Activated CD8-positive, alpha-beta T cell treated with anti-CD3 and anti-CD28 coated beads for 36 hours (primary cell): ENCODE results near the gene MEI4. TPM values are rescaled to one million over a fixed set of nuclear protein-coding genes. Genes with fewer than 3 reads are reported as not detected.

Experiments
- ATAC-seq: fragments of 200-7000 bp; cut with Tn5 transposase; one replicate; pipeline ENCODE4 v1.10.0; 2021; ENCODE audit warnings: mild to moderate bottlenecking, moderate library complexity
- CTCF ChIA-PET: fragments of 350-600 bp; sonication (Branson Sonifier 250); formaldehyde crosslinking; loops from one replicate; lab custom pipeline; 2021; ENCODE audit warnings: antibody characterized with exemption; lab: Charles Lee
- POLR2A ChIA-PET: fragments of 350-600 bp; sonication (Branson Sonifier 250); formaldehyde crosslinking; loops from one replicate; lab custom pipeline; 2021; ENCODE audit warnings: antibody characterized with exemption; lab: Charles Lee
- DNase-seq: peaks from one replicate; pipeline ENCODE4 v3.0.0-alpha.2; 2020
- H3K27ac Mint-ChIP-seq: one replicate; pipeline ENCODE4 v1.8.0; 2021; ENCODE audit warnings: mild to moderate bottlenecking, mixed read lengths
- H3K27me3 Mint-ChIP-seq: one replicate; pipeline ENCODE4 v1.8.0; 2021; ENCODE audit warnings: mixed read lengths
- H3K36me3 Mint-ChIP-seq: one replicate; pipeline ENCODE4 v1.8.0; 2021; ENCODE audit warnings: low read depth, mixed read lengths
- H3K4me1 Mint-ChIP-seq: one replicate; pipeline ENCODE4 v1.8.0; 2021; ENCODE audit warnings: low read depth, mixed read lengths
- H3K4me3 Mint-ChIP-seq: one replicate; pipeline ENCODE4 v1.8.0; 2021; ENCODE audit warnings: mild to moderate bottlenecking, moderate library complexity, mixed read lengths
- H3K9me3 Mint-ChIP-seq: one replicate; pipeline ENCODE4 v1.8.0; 2021; ENCODE audit warnings: mixed read lengths
- intact Hi-C: fragments of 100-400 bp; cut with micrococcal nuclease; formaldehyde crosslinking; loops from one replicate; pipeline ENCODE4 v1.10.0; 2022
- total RNA-seq, 2 experiments: library from RNA; stranded (reverse); gene quantifications; one replicate each; pipeline ENCODE4 v1.2.3, GENCODE V29; 2021
- TF ChIP-seq, protein P1 (sequence below): fragments of 200-600 bp; IDR thresholded peaks from one replicate; pipeline ENCODE4 v1.8.0; 2022; ENCODE audit warnings: antibody characterized with exemption, mild to moderate bottlenecking

MEI4 gene
- total RNA-seq, 2 experiments from 2014 or later = not detected

DNA sequence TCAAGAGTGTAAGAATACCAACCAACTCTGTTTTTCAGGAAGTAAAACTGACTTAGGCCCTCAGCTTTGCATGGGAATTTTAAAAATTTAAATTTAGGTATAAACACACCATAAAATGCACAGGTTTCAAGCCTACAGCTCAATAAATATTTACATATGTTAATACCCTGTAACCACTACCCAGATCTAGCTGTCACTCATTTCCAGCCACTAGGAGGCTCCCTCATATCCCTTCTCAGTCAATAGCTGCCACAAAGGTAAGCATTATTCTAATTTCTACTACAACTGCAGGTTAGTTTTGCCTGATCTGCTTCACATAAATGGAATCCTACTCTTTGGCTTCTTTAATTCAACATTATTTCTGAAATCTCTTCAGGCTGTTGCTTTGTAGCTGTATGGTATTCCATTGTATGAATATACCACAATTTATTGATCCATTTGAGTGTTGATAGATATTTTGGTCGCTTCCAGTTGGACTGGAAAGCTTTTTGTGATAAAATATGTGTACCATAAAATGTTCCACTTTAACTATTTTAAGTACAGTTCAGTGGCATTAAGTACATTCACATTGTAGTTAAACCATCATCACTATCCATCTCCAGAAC, 32.5 kb upstream of the MEI4 start:
- Mint-ChIP-seq H3K27ac (no peak overlapping the region), H3K27me3 (no peaks in the 10 kb centered on the region), H3K4me3 (no peak overlapping the region), H3K4me1 (no peaks in the 10 kb centered on the region), H3K9me3 (peaks cover 6% of the 10 kb centered on the region), H3K36me3 (no peaks in the 10 kb centered on the region)
- ChIA-PET POLR2A (no interaction called here), CTCF (interaction anchor here (1.1 to 2.0 kb wide), 2 partner anchors 15 to 35 kb away, joined by 3 to 5 read pairs; no protein-coding TSS in a partner anchor)
- TF ChIP-seq, protein P1, sequence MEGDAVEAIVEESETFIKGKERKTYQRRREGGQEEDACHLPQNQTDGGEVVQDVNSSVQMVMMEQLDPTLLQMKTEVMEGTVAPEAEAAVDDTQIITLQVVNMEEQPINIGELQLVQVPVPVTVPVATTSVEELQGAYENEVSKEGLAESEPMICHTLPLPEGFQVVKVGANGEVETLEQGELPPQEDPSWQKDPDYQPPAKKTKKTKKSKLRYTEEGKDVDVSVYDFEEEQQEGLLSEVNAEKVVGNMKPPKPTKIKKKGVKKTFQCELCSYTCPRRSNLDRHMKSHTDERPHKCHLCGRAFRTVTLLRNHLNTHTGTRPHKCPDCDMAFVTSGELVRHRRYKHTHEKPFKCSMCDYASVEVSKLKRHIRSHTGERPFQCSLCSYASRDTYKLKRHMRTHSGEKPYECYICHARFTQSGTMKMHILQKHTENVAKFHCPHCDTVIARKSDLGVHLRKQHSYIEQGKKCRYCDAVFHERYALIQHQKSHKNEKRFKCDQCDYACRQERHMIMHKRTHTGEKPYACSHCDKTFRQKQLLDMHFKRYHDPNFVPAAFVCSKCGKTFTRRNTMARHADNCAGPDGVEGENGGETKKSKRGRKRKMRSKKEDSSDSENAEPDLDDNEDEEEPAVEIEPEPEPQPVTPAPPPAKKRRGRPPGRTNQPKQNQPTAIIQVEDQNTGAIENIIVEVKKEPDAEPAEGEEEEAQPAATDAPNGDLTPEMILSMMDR = peak; percentile 26
- ATAC-seq (no peak), DNase-seq (peak; percentile 4)
- intact Hi-C loops = no loop called here

DNA sequence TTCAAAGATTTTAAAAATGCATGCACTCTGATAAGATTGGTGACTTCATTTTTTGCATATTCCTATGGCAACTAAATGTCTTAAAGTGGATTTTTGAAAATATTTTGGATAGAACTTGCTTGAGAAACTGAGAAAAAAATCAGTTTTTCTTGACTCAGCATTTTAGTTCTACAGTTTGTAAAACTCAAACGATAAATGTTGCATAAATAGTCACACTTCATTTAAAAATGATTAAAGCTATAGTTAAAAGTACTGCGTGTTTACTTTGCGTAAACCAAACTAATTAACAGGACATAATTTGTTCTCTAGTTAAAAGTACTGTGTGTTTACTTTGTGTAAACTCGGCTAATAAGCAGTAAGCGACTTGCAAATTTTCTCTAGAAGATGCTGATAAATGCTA, 28.3 kb upstream of the MEI4 start:
- Mint-ChIP-seq H3K4me1 (no peaks in the 10 kb centered on the region), H3K27me3 (no peaks in the 10 kb centered on the region), H3K36me3 (no peaks in the 10 kb centered on the region), H3K27ac (no peak overlapping the region), H3K4me3 (no peak overlapping the region), H3K9me3 (peaks cover 3% of the 10 kb centered on the region)
- intact Hi-C loops = no loop called here
- DNase-seq (no peak), ATAC-seq (no peak)
- POLR2A ChIA-PET = no interaction called here
- TF ChIP-seq, protein P1 = no peak
- CTCF ChIA-PET = no interaction called here

DNA sequence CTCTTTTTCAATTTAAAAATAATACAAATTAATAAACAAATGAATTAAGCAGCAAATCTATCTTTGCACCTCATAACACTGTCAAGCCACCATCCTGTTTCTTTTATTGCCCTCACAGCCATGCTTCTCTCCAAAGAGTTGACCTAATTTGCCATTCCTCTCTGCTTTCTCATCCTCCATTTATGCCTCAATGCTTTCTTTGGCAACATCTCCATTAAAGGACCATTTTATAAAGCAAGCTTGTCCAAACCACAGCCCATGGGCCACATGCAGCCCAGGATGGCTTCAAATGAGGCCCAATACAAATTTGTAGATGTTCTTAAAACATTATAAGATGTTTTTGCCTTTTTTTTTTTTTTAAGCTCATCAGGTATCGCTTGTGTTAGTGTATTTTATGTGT, 26.4 kb upstream of the MEI4 start:
- peaks cover 3% of the 10 kb centered on the region for H3K9me3 Mint-ChIP-seq
- POLR2A ChIA-PET = no interaction called here
- no peaks in the 10 kb centered on the region for H3K27me3 Mint-ChIP-seq
- DNase-seq (no peak), ATAC-seq (no peak)
- CTCF ChIA-PET = no interaction called here
- intact Hi-C loops = no loop called here
- H3K4me1 Mint-ChIP-seq = no peaks in the 10 kb centered on the region
- H3K36me3 Mint-ChIP-seq = no peaks in the 10 kb centered on the region
- H3K4me3 Mint-ChIP-seq = no peak overlapping the region
- no peak overlapping the region for H3K27ac Mint-ChIP-seq
- TF ChIP-seq, protein P1 = no peak

DNA sequence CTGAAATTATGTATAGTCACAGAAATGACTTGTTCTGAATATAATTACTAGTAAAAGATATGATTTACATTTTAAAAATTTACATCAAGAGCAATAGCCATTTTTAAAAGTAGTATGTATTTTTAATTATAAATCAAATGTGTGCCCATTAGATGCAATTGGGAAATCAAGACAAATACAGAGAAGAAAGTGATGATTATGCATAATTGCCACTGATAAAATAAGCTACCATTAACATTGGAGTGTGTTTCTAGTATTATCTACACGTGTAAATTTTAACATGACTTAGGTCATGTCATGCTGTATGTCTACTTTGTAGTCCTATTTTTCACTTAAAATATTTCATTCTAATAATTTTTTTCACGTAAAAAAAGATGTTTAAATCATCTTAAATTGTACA, 22.8 kb upstream of the MEI4 start:
- TF ChIP-seq, protein P1 = no peak
- ChIA-PET POLR2A (interaction anchor here (0.6 kb wide), 1 partner anchor 463 kb away, joined by 3 read pairs; no protein-coding TSS in a partner anchor), CTCF (no interaction called here)
- Mint-ChIP-seq H3K36me3 (no peaks in the 10 kb centered on the region), H3K4me3 (no peak overlapping the region), H3K27ac (no peak overlapping the region), H3K27me3 (no peaks in the 10 kb centered on the region), H3K4me1 (no peaks in the 10 kb centered on the region), H3K9me3 (peaks cover 3% of the 10 kb centered on the region)
- ATAC-seq (no peak), DNase-seq (no peak)
- intact Hi-C loops = no loop called here

DNA sequence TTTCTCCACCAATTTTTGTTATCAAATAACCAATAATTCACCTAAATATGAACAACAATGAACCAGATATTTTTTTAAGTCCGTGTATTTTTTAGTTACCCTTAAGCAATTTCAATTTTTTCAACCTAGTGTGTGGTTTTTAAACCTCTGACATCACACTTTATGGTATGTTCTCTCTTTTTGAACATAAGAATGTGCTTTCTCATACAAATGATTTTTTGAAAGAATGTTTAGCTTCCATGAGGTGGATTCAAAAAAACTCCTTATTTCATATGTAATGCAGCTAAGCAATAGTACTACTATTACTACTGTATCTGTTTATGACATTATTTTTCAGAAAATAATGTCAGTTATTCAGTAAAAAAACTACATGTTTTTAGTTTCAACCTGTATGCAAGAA, 19.4 kb upstream of the MEI4 start:
- TF ChIP-seq, protein P1 = no peak
- Mint-ChIP-seq H3K27ac (no peak overlapping the region), H3K36me3 (no peaks in the 10 kb centered on the region), H3K4me3 (no peak overlapping the region), H3K9me3 (peaks cover 1% of the 10 kb centered on the region), H3K27me3 (no peaks in the 10 kb centered on the region), H3K4me1 (no peaks in the 10 kb centered on the region)
- intact Hi-C loops = no loop called here
- ChIA-PET POLR2A (no interaction called here), CTCF (no interaction called here)
- no peak for DNase-seq
- no peak for ATAC-seq
